ENCODE measurements around the gene SMAD6.

SMAD6 gene

GRCh38 chr15:66718220-66718988 is 16.4 kb downstream of the SMAD6 start:
- no peak for DNase-seq (ENCODE audit: insufficient read length, low spot score)
- FAIRE-seq, result no peak

DNA sequence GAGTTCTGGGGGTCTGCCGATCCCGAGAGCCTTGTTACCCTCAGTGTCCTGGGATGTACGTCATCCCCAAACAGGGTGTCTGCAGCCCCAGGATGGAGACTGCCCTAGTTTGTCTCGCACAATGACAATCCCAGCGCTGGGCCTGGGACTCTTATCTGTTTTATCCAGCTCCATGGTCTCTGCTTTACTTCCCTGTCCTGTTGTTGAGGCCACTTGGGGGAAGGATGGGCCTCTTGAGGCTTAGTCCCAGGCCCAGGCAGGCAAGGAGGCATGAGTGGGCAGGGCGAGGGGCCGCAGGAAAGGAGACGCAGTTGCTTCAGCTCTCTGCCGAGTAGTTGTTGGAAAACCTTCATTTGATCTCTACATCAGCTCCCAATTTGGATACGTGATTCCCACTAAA is 17.4 kb downstream of the SMAD6 start:
- FAIRE-seq (no peak), DNase-seq (ENCODE audit: insufficient read length, low spot score) (no peak)

GRCh38 chr15:66720206-66721010 is 18.4 kb downstream of the SMAD6 start:
- DNase-seq (ENCODE audit: insufficient read length, low spot score), result no peak
- no peak for FAIRE-seq

- DNase-seq (ENCODE audit: insufficient read length, low spot score), result no peak
- no peak for FAIRE-seq
These were observed 19.0 kb downstream of the SMAD6 start for GRCh38 chr15:66721020-66721419.

DNA sequence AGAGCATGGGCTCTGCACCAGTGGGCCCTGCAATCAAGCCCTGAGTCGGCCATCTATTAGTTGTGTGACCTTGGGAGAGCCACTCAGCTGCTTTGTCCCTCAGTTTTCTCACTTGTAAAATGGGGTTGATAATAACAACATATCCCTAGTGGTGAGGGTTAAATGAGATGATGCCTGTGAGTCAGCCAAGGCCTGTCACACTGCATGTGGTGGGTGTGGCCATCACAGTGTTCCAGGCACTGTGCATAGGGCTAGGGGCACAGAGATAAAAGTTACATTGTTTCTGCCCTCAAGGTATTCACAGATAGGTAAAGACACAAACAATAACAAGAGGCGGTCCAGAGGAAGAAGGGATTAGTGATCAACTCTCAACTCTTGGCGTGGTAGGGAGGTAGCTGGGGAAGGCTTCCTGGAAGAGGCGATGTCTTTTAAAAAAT is 19.5 kb downstream of the SMAD6 start:
- no peak for FAIRE-seq
- no peak for DNase-seq (ENCODE audit: insufficient read length, low spot score)

GRCh38 chr15:66721954-66722353 is 19.9 kb downstream of the SMAD6 start:
- DNase-seq (ENCODE audit: insufficient read length, low spot score), result no peak
- no peak for FAIRE-seq

- FAIRE-seq (no peak), DNase-seq (ENCODE audit: insufficient read length, low spot score) (no peak)
These were observed 20.9 kb downstream of the SMAD6 start for GRCh38 chr15:66722757-66723540.

- FAIRE-seq (no peak), DNase-seq (ENCODE audit: insufficient read length, low spot score) (no peak)
These were observed 22.0 kb downstream of the SMAD6 start for GRCh38 chr15:66723826-66724731.

- no peak for DNase-seq (ENCODE audit: insufficient read length, low spot score)
- FAIRE-seq, result no peak
These were observed 22.9 kb downstream of the SMAD6 start for GRCh38 chr15:66724732-66725463.

- FAIRE-seq (no peak), DNase-seq (ENCODE audit: insufficient read length, low spot score) (no peak)
These were observed 23.4 kb downstream of the SMAD6 start for GRCh38 chr15:66725464-66725785.

DNA sequence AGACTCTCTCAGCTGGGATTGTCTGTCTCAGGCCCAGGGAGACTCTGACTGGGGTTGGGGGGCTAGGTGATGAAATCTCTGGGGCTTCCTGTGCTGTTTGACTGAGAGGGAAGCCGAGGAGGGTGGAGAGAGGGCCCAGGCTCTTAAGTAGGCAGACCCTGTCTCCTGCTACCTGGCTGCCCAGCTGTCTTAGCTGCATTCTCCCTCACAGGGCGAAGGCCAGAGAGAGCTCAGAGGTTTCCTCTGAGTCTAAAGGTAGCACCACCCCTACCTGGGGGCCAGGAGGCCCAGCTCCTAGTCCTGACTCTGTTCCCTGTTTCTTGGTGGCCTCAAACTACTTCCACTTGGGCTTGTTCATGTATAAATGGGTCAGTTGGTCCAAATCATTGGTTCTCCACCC is 24.4 kb downstream of the SMAD6 start:
- DNase-seq (ENCODE audit: insufficient read length, low spot score) (no peak), FAIRE-seq (no peak)

- DNase-seq (ENCODE audit: insufficient read length, low spot score) (no peak), FAIRE-seq (no peak)
These were observed 27.4 kb downstream of the SMAD6 start for GRCh38 chr15:66729331-66729951.

DNA sequence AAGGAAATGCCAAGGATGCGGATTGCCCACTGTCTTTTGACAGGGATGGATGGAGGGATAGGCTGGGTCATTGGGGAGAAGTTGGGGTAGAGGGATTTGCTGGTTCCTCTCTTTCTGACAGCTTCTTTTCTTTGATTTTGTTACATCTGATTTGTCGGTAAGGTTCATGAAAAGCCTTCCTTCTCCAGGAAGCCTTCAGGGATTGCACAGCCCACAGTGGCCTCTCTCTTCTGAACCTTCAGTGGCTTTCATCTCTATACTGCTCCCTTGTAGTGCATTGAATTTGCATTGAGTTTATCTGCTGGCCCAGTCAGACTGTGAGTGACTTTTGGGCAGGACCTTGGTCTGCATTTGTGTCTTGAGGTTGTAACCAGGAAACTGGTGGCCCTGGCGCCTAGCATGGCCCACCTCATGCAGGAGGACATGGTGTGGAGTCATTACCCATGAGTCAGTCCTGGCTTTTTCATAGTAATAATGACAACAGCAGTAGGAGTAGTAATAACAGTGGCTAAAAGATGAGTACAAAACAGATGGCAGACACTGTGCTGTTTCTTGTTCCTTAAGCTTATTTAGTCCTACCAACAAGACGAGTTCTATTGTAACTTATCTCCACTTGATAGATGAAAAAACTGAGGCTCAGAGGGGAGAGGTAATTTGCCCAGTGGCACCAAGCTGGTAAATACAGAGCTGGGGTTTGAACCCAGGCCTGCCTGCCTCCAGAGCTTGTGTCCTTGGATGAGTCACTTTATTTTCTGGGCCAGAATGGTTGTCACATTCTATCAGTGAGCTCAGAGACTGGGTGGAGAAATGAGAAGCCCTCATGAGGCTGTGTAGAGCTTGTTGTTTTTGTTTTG is 28.4 kb downstream of the SMAD6 start:
- FAIRE-seq (no peak), DNase-seq (ENCODE audit: insufficient read length, low spot score) (no peak)

GRCh38 chr15:66733976-66734375 is 31.9 kb downstream of the SMAD6 start:
- DNase-seq (ENCODE audit: insufficient read length, low spot score) (no peak), FAIRE-seq (no peak)

DNA sequence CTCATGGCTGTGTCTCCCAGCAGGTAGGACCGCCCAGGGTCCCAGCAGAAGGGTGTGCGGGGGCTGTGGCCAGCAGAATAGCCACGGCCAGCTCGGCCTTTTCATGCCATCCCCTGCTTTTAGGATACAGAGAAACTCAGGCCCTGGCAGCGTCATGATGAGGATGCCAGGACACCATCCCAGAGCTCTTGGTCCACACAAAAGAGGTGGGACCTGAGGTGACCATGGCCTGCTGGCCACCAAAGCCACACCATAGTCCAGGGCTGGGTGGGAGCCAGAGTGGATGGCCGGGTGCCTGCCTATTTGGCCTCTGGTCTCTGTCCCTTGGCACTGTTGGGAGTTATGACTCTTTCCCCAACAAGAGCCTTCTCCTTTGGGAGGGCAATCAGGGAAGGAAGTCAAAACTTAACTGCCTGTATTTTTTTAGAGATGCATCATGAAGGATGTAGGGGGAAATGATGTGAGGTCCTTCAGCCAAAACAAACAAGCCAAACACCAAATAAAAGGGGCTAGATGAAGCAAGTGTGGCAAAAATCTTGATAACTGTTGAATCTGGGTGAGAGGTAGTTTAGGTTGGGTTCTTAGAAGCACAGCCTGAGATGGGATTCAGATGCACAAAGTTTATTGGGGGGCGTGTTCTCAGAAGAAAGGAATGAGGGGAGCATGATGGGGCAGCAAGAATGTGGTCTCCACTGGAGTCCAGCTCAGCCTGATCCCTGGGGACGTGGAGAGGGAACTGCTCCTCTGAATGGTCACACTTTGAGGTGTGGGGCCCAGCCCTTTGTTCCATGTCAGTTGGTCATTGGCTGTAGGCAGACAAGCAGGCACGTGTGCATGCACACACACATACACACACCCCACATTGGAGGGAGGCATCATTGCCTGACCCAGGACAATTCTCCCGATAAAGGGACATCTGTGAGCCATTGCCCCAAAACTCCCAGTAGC is 33.2 kb downstream of the SMAD6 start:
- FAIRE-seq (no peak), DNase-seq (ENCODE audit: insufficient read length, low spot score) (no peak)

- no peak for DNase-seq (ENCODE audit: insufficient read length, low spot score)
- FAIRE-seq, result no peak
These were observed 33.9 kb downstream of the SMAD6 start for GRCh38 chr15:66735909-66736305.
